Islet precursor cell (in vitro differentiated cells): ENCODE measurements around the gene CCDC88B.
A peak's percentile ranks its signal among the peaks of the same experiment; 100 is the strongest.

Experiments used
- DNase-seq: peaks from one replicate; pipeline ENCODE4 v3.0.0-alpha.2; 2018

CCDC88B gene

DNA sequence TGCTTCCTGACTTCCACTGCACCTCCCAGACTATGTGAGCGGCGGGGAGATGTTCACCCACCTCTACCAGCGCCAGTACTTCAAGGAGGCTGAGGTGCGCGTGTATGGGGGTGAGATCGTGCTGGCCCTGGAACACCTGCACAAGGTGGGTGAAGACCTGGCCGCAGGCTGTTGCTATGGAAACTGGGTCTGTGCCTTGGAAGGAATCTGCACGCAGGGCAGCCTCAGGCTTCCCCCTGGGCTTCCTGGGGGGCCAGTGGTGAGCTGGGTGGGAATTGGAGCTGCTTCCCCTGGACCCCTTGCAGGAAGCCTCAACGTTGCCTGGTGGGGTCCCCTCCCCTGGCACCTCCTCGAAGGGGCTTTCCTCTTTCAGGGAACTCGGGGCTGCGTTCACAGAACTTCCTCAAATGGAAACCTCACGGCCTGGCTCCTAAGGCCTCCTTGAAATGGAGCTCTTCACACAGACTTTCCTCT is 20.5 kb downstream of the CCDC88B start:
- peak; percentile 49 for DNase-seq

DNA sequence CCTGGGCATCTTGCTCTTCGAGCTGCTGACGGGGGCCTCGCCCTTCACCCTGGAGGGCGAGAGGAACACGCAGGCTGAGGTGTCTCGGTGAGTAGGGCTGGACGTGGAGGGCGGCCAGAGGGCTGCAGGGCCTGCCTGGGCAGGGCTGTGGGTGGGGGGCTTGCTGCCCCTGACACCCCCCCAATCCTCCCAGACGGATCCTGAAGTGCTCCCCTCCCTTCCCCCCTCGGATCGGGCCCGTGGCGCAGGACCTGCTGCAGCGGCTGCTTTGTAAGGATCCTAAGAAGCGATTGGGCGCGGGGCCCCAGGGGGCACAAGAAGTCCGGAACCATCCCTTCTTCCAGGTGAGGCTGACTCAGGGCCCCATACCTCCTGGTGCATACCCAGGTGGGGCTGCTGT is 21.7 kb downstream of the CCDC88B start:
- DNase-seq = no peak

DNA sequence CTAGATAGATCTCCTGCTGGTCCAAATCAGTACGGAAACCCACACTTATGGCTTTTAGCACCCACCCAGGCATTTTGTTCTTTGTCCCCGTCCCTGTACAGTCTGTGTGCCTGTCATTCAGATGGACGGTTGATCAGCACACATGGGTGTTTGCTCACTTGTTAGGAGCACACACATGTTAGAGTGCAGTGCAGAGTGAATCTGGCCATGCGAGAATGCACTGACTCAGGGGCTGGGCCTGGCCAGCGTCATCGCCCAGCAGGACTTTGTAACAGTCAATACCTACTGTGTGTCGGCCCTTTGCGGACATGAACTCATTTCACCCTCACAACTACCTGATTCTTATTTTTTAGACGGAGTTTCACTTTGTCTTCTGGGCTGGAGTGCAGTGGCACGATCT is 22.3 kb downstream of the CCDC88B start:
- no peak for DNase-seq

DNA sequence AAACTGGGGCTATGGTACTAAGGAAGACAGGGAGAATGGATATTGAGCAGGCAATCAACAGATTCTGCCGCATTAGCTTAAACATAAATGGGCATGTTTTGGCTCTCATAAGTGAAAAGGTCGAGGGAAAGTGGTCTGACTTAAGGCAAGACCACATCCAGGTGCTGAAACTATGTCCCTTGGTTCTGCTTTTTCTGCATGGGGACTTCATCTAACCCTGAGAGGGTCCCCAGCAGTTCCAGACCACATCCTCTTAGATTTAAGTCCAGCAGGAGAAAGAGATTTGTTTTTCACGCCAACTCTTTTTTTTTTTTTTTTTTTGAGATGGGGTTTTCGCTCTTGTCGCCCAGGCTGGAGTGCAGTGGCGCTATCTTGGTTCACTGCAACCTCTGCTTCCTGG is 24.4 kb downstream of the CCDC88B start:
- DNase-seq = no peak

DNA sequence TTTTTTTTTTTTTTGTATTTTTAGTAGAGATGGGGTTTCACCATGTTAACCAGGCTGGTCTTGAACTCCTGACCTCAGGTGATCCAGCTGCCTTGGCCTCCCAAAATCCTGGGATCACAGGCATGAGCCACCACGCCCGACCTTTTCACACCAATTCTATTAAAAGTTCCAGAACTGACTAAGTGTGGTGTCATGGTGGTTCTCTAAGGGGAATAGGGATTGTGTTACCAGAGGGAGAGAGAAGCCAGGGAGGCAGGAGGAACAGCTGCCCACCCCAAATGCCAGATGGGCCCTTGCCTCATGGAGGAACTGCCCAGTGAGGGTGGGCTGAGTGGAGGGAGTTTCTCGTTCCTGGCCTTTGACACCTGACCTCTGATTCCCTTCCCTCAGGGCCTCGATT is 24.9 kb downstream of the CCDC88B start:
- no peak for DNase-seq

DNA sequence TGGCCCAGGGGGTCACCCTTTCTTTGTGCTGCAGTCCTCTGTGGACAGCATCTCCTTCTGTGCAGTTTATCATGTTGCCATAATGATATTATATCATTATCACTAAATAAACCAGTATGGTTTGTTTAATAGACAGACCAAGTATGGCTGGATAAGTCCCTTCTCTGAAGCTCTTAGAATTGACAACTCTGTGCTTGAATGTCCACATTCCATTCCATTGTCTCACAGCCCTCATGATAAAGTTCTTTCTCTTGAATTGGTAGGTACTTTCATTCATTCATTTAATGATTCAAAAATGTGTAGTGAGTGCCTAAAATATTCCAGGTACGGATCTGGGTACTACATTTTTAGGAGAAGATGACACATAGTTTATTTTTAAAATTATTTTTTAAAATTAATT is 26.7 kb downstream of the CCDC88B start:
- DNase-seq = no peak

DNA sequence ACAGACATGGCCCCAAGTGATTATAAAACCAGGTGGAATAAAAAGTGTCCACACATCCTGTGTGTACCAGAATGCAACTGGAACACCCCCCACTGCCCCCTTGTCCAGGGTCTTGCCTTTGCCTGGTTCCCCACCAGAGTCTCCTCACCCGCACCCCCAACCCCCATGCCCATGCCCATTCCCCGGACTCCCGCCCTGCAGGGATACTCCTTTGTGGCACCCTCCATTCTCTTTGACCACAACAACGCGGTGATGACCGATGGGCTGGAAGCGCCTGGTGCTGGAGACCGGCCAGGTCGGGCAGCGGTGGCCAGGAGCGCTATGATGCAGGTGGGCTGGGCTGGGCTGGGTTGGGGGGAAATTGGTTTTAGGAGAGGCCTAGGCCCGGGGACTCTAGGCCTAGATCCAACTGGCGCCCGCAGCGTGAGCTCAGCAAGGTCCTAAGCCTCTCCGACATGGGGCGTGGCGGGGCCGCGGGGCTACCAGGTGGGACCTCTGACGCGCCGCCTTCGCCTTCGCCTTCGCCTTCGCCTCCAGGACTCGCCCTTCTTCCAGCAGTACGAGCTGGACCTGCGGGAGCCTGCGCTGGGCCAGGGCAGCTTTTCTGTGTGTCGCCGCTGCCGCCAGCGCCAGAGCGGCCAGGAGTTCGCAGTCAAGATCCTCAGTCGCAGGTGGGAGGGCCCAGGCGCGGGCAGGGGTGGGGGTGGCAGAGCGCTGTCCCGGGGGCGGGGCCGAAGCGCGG is 28.1 kb downstream of the CCDC88B start:
- DNase-seq = peak; percentile 39

DNA sequence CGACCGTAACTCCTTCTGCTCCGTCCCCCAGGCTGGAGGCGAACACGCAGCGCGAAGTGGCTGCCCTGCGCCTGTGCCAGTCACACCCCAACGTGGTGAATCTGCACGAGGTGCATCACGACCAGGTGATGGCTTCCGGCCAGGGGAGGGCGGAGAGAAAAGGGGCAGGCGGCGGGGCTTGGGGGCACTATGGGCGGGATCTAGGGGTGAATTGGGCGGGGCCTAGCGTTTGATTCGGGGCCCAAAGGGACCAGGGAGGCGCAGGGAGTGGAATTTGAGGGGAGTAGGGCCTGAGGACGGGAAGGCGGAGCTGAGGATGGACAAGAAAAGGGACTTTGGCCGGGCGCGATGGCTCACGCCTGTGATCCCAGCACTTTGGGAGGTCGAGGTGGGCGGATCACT is 28.7 kb downstream of the CCDC88B start:
- DNase-seq = no peak

DNA sequence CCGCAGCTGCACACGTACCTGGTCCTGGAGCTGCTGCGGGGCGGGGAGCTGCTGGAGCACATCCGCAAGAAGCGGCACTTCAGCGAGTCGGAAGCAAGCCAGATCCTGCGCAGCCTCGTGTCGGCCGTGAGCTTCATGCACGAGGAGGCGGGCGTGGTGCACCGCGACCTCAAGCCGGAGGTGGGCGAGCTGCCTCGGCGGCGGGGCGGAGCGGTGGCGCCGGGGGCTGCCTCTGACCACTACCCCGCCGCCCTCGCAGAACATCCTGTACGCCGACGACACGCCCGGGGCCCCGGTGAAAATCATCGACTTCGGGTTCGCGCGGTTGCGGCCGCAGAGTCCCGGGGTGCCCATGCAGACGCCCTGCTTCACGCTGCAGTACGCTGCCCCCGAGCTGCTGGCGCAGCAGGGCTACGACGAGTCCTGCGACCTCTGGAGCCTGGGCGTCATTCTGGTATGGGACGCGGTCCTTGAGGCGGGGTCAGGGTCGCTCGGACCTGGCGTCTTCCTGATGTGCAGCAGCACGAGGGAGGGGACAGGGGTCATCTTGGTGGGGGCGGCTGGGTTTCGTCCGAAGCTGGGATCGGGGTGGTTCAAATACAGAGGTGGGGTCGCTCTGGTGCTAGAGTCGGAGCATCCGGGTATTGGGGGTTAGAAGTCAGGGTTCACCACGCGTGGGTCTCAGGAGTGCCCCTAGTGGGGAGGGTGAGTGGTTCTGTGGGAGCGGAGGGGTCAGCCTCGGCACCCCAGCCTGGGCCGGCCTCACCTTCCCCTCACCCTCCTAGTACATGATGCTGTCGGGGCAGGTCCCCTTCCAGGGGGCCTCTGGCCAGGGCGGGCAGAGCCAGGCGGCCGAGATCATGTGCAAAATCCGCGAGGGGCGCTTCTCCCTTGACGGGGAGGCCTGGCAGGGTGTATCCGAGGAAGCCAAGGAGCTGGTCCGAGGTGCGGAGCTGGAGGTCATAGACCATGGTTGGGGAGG is 29.7 kb downstream of the CCDC88B start:
- peak; percentile 48 for DNase-seq

DNA sequence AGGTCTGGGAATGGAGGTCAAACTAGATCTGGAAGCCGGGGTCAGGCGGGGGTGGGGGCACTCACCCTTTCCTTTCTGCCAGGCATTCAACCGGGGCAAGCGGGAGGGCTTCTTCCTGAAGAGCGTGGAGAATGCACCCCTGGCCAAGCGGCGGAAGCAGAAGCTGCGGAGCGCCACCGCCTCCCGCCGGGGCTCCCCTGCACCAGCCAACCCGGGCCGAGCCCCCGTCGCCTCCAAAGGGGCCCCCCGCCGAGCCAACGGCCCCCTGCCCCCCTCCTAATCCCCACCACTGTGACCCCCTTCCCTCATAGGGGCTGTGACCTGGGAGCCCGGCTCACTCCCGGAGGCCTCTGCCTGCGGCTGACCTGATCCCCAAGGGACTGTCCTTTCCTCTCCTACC is 31.2 kb downstream of the CCDC88B start:
- no peak for DNase-seq

DNA sequence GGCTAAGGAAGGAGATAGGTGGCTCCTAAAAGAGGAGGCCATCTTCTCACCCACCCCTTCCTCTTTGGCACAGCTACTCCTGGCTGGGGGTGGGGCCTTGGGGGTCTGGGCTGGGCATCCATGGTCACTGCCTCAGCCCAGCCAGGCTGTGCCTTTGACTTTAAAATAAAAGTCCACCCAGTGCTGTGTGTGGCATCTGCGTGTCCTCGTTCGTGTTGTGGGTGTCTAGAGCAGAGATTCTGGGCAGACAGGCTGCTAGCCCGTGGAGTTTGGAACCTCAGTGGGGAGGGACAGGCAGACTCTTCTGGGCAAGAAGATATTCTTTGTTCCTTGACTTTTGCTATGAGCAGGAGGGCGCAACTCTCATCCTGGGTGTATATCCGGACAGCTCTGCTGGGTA is 32.0 kb downstream of the CCDC88B start:
- DNase-seq = peak; percentile 40

DNA sequence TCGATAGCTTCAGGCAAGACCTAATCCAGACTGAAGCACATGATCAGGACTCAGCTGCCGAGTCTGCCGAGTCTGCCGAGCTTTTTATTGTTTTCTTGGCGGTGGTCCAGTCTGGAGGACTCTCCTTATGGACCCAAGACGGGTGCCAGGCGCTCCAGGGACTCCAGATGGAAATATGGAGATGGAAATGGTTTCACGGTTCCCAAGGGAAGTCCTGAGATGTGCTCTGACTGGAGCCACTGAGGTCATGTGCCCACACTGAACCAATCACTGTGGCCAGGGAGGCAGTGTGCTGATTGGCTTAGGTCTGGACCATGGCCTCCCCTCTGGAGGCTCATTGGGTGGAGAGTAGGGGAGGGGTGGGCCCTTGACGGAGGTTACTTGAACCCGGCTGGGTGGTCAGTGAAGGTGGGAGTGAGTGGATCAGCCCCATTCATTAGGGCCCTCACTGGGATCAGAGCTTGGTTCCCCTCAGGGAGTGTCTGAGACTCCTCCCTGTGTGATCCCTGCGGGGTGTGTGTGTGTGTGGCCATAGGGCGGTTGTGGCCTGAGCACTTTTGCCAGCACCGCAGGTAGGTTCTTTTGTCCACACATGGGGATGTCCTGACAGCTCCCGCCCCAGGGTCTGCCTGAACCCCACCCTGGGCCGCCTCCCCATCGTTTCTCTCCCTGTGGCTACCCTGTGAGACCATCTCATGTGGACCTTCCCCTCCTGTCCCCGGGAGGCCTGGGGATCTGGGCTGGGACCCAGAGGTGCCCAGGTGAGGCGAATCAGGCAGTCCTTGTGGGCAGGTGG is 33.0 kb downstream of the CCDC88B start:
- DNase-seq = peak; percentile 64

DNA sequence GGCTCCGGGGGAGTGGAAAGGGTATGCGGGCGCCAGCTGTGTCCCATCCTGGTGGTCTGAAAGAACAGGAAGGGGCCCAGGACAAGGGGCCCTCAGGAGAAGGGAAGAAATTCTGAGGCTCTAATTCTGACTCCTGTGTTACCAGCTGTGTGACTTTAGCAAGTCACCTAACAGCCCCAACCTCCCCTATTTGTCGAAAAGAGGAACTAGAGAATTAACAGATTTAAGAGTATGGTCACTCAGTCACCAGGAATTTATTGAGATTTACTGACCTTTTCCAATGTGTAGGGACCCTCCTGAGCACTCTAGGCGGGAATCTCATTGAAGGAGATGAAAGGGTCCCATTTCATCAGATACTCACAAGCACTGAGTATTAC is 33.6 kb downstream of the CCDC88B start:
- DNase-seq = no peak

DNA sequence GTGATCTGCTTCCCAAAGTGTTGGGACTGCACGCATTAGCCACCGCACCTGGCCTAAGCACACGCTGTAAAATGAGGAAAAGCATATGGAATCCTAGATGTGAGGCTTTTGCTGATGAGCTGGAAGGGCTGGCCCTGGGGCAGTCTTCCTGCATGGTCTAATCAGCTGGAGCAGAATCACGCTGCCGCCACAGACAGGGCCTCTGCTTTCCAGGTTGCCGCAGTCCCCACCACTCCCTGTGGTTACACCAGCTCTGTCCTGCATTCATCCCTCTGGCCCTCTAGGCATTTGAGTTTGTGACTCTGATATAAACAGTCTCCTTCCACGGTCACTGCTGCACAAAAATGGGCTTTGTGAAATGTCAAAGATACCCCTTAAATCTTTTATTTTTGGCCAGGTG is 36.1 kb downstream of the CCDC88B start:
- DNase-seq = peak; percentile 80

DNA sequence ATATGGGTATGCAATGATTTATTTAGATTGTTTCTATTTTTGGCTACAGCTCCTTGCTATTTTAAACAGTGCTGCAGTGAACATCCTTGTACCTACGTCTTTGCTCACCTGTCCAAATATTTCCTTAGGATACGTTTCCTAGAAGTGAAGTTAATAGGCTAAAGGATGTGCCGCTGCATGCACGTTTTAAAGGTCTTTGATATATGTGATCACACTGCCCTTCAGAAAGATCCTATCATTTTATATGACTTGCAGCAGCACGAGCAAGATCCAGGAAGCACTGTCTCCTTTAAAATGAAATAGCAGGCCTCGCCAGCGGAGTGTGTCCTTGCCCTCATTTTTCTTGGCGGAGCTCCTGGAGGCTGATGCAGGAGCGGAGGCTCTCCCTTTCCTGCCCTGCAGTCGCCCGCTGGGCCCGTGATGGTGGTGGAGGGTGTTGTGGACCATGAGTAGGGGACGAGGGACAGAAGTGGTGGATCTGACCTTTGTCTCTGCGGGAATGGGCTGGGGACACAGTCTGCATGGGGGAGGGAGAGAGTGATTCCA is 38.4 kb downstream of the CCDC88B start:
- DNase-seq = no peak

DNA sequence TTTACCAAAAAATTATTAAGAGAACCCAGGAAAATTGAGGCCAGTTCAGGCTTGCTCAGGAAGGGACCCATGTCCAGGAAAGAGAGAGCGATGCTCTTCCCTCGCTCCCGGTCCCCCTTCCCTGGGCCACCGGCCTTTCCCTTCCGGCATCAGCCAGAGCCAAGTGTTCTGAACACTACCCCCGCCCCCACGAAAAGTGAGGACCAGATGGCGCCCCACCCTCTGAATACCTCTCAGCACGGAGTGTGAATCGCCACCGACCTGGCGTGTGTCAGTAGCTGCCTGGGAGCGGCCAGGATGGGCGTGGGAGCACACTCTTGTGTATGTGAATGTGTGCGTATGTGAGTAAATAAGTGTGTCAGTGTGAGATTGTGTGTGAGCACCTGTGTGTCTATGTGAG is 39.2 kb downstream of the CCDC88B start:
- no peak for DNase-seq

DNA sequence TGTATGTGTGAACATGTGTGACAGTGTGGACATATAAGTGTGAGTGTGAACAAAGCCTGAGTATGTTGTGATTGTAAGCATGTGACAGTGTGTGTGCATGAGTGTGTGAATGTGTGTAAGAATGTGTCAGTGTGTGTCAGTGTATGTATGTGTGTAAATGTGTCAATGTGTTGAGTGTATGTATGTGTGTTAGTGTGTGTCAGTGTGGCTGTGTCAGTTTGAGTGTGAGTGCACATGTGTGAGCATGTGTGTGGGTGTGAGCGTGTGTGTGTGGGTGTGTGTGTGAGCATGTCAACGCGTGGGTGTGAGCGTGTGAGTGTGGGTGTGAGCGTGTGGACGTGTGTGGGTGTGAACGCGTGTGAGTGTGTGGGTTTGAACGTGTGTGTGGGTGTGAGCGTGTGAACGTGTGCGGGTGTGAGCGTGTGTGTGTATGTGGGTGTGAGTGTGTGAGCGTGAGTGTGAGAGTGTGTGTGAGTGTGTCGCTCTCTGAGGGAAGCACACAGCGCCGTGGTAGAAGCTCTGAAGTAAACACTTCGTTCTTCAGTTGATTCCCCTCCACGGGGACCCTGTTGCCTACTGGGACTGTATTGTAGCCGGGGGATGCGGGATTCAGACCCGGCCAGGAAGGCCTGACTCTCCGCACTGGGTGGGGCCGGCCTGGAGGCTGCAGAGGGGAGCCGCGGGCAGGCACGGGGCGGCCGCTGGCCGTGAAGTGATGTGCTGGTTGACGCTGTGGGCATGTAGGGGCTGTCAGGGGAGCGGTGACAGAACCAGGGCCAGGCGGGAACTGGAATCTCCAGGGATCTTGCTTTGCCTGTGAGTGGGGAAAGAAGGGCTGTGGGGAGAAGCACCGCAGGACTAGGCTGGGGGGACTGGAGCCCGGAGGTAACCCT is 40.1 kb downstream of the CCDC88B start:
- DNase-seq = peak; percentile 50

DNA sequence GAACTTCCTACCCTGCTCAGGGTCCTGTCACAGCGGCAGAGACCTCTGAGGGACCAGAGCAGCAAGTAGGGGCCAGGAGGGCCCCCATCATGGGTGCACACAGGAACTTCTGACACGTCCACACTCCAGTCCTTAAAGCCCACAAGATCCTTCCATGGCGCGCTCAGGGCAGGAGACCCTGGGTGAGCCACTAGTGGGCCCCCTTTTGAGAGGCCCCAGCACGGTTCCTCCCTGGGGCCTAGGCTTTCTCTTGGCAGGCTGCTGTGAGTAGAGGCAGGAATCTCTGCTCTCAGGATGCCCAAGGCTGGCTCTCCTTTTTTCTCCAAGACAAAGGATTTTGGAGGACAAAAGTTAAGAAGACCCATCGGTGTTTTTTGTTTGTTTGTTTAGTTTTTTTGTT is 41.3 kb downstream of the CCDC88B start:
- no peak for DNase-seq

DNA sequence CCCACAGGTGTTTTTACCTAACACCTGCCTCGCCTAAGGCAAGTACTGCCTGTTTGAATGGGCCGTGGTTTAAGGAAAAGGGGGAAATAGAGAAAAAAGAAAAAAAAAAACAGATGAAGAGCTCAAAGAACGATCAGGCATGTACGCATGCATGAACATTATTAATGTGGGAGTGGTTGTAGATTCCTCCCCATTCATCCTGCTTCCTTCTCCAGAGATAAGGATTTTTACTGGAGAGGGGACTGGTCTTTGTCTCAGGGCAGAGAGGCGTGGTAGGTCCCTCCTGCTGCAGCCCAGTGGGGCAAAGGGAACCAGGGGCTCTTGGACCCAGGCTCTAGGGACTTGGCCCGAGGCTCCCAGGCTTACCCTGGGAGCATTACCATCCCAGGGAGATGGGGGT is 42.0 kb downstream of the CCDC88B start:
- no peak for DNase-seq

DNA sequence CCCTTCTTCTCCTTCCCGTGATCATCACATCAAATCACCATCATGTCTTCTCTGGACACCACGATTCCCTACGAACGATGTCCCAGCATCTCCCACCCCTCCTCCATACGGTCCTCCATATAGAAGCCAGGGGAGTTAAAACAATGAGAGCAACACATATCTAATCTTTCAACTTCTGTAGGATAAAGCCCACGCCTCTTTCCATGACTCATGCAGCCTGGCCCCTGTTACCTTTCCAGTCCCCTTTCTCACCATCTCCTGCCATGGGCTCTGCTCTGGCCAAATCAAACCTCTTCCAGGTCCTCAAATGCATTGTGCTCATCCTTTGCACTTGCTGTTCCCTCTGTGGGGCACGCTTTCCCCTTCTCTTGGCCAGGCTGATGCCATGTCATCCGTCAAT is 42.6 kb downstream of the CCDC88B start:
- DNase-seq = no peak

DNA sequence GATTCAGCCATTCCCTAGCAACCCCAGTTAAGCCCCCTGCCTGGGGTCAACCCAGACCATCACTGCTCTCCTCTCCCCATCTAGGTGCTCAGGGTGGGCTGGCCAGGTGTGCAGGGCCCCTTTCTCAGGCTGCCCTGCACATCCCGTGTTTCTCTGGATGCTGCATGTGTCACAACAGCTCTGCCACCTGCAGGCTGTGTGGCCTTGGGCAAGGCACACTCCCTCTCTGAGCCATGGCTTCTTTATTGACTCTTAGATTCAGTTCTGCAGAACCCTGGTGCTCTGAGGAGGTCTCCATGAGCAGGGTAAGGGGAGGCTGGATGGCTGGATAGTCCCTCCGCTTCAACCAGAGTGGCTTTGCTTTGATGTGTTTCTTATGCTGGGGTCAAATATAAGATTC is 43.6 kb downstream of the CCDC88B start:
- DNase-seq = no peak
